ENCODE measurements around the gene PANK4. TPM values are rescaled to one million over a fixed set of nuclear protein-coding genes. Genes with fewer than 3 reads are reported as not detected.

The PANK4 gene
- polyA plus RNA-seq, 1 donor (not counting 4 experiments of a cell fraction or from before 2014, with no cell fraction given), result 14.5 TPM

- no peaks in the 10 kb centered on the region for H3K9me3 ChIP-seq (ENCODE audit: control insufficient read depth, low read depth, low read length)
- DNase-seq (ENCODE audit: low read depth, low spot score) (no peak), FAIRE-seq (no peak)
- no peak overlapping the region for H3K27ac ChIP-seq (ENCODE audit: control insufficient read depth, insufficient read depth, low read length)
- H3K4me3 ChIP-seq (ENCODE audit: control insufficient read depth in 2 of 3, extremely low read depth in 1 of 3, insufficient read depth in 2 of 3, low read depth in 1 of 3, low read length in 3 of 3), result no peak overlapping the region
- no peak overlapping the region for H2AFZ ChIP-seq (ENCODE audit: control insufficient read depth, low read length)
- H3K27me3 ChIP-seq (ENCODE audit: control insufficient read depth, extremely low read depth, insufficient read depth, low read length), result no peaks in the 10 kb centered on the region
- no peak overlapping the region for H3K9ac ChIP-seq (ENCODE audit: control insufficient read depth, extremely low read depth, insufficient read depth, low read length)
- no peaks in the 10 kb centered on the region for H3K79me2 ChIP-seq (ENCODE audit: control insufficient read depth, insufficient read depth, low read length)
- dilution Hi-C loops (cut with MboI; ENCODE audit: extremely low pct_ligation_motif_present, low sequenced_read_pairs), result no loop called here
- H3K4me1 ChIP-seq (ENCODE audit: control insufficient read depth, extremely low read depth, insufficient read depth, low read length), result peaks cover 41% of the 10 kb centered on the region
- no peaks in the 10 kb centered on the region for H3K9me1 ChIP-seq (ENCODE audit: control insufficient read depth, extremely low read depth, insufficient read depth, low read length)
- no peak overlapping the region for H3K4me2 ChIP-seq (ENCODE audit: control insufficient read depth, extremely low read depth, insufficient read depth, low read depth, low read length)
- H4K20me1 ChIP-seq (ENCODE audit: control insufficient read depth, extremely low read depth, insufficient read depth, low read length), result no peaks in the 10 kb centered on the region
- TF ChIP-seq EZH2 (IDR thresholded peaks at IDR 0.05; ENCODE audit: low read length), result no peak
- TF ChIP-seq CTCF (optimal IDR thresholded peaks at IDR 0.05 in 1 of 3, IDR thresholded peaks at IDR 0.05 in 1 of 3, conservative IDR thresholded peaks at IDR 0.05 in 1 of 3; ENCODE audit: extremely low read depth in 1 of 3, insufficient read depth in 2 of 3, low read length in 3 of 3), result no peak
- no peaks in the 10 kb centered on the region for H3K36me3 ChIP-seq (ENCODE audit: control insufficient read depth in 2 of 2, extremely low read depth in 1 of 2, insufficient read depth in 2 of 2, low read length in 2 of 2)
Measured at GRCh38 chr1:2538872-2539271, 12.5 kb upstream of the PANK4 start.

GRCh38 chr1:2538376-2538775 lies 12.0 kb upstream of the PANK4 start:
- no peak for FAIRE-seq
- H3K4me2 ChIP-seq (ENCODE audit: control insufficient read depth, extremely low read depth, insufficient read depth, low read depth, low read length), result no peak overlapping the region
- no peak overlapping the region for H2AFZ ChIP-seq (ENCODE audit: control insufficient read depth, low read length)
- no peak overlapping the region for H3K27ac ChIP-seq (ENCODE audit: control insufficient read depth, insufficient read depth, low read length)
- TF ChIP-seq EZH2 (IDR thresholded peaks at IDR 0.05; ENCODE audit: low read length) (no peak), CTCF (optimal IDR thresholded peaks at IDR 0.05 in 1 of 3, IDR thresholded peaks at IDR 0.05 in 1 of 3, conservative IDR thresholded peaks at IDR 0.05 in 1 of 3; ENCODE audit: extremely low read depth in 1 of 3, insufficient read depth in 2 of 3, low read length in 3 of 3) (no peak)
- H3K9me1 ChIP-seq (ENCODE audit: control insufficient read depth, extremely low read depth, insufficient read depth, low read length), result no peaks in the 10 kb centered on the region
- no peaks in the 10 kb centered on the region for H3K36me3 ChIP-seq (ENCODE audit: control insufficient read depth in 2 of 2, extremely low read depth in 1 of 2, insufficient read depth in 2 of 2, low read length in 2 of 2)
- no peak overlapping the region for H3K9ac ChIP-seq (ENCODE audit: control insufficient read depth, extremely low read depth, insufficient read depth, low read length)
- no peaks in the 10 kb centered on the region for H3K9me3 ChIP-seq (ENCODE audit: control insufficient read depth, low read depth, low read length)
- dilution Hi-C loops (cut with MboI; ENCODE audit: extremely low pct_ligation_motif_present, low sequenced_read_pairs), result no loop called here
- H3K4me1 ChIP-seq (ENCODE audit: control insufficient read depth, extremely low read depth, insufficient read depth, low read length), result peaks cover 41% of the 10 kb centered on the region
- H3K4me3 ChIP-seq (ENCODE audit: control insufficient read depth in 2 of 3, extremely low read depth in 1 of 3, insufficient read depth in 2 of 3, low read depth in 1 of 3, low read length in 3 of 3), result no peak overlapping the region
- H4K20me1 ChIP-seq (ENCODE audit: control insufficient read depth, extremely low read depth, insufficient read depth, low read length), result no peaks in the 10 kb centered on the region
- DNase-seq (ENCODE audit: low read depth, low spot score), result no peak
- H3K27me3 ChIP-seq (ENCODE audit: control insufficient read depth, extremely low read depth, insufficient read depth, low read length), result no peaks in the 10 kb centered on the region
- H3K79me2 ChIP-seq (ENCODE audit: control insufficient read depth, insufficient read depth, low read length), result no peaks in the 10 kb centered on the region

Data from keratinocyte (primary cell).